IMR-90 (cell line): ENCODE data around the gene TNFRSF1A.
A peak's percentile ranks its signal among the peaks of the same experiment; 100 is the strongest.

Experiments used
- CEBPB ChIP-seq: IDR thresholded peaks from 2 replicates; pipeline ENCODE4 v1.6.1; 2012; ENCODE audit warnings: low read depth, low read length, improper control_type of control experiment
- CTCF ChIP-seq: conservative IDR thresholded peaks from 2 replicates; pipeline ENCODE4 v1.5.1; 2012; ENCODE audit warnings: mild to moderate bottlenecking, low read depth, low read length, improper control_type of control experiment
- FOS ChIP-seq: fragments of 150-350 bp; IDR thresholded peaks from 2 replicates; pipeline ENCODE4 v1.6.1; 2016; ENCODE audit warnings: low read depth, low read length
- MAFK ChIP-seq: IDR thresholded peaks from 2 replicates; pipeline ENCODE4 v1.6.1; 2012; ENCODE audit warnings: low read depth, low read length, improper control_type of control experiment
- MAZ ChIP-seq: IDR thresholded peaks from 2 replicates; pipeline ENCODE4 v1.6.1; 2012; ENCODE audit warnings: low read depth, mild to moderate bottlenecking, low read length, improper control_type of control experiment, moderate library complexity, borderline replicate concordance
- MXI1 ChIP-seq: IDR thresholded peaks from 2 replicates; pipeline ENCODE4 v1.6.1; 2012; ENCODE audit warnings: low read depth, mild to moderate bottlenecking, low read length, moderate library complexity, borderline replicate concordance
- NFE2L2 ChIP-seq: fragments of 150-350 bp; IDR thresholded peaks from 2 replicates; pipeline ENCODE4 v1.6.1; 2016; ENCODE audit warnings: low read depth, mild to moderate bottlenecking, low read length
- POLR2A ChIP-seq: IDR thresholded peaks from 2 replicates; pipeline ENCODE4 v1.6.1; 2012; ENCODE audit warnings: mild to moderate bottlenecking, low read depth, low read length
- RAD21 ChIP-seq: IDR thresholded peaks from 2 replicates; pipeline ENCODE4 v1.6.1; 2012; ENCODE audit warnings: low read length, improper control_type of control experiment
- RCOR1 ChIP-seq: IDR thresholded peaks from 2 replicates; pipeline ENCODE4 v1.6.1; 2012; ENCODE audit warnings: mild to moderate bottlenecking, low read length, improper control_type of control experiment; ENCODE audit not compliant: insufficient replicate concordance
- RFX5 ChIP-seq: IDR thresholded peaks from 2 replicates; pipeline ENCODE4 v1.8.0; 2012; ENCODE audit warnings: low read depth, mild to moderate bottlenecking, low read length, moderate library complexity
- SMC3 ChIP-seq: fragments of 150-350 bp; IDR thresholded peaks from 2 replicates; pipeline ENCODE4 v1.6.1; 2016; ENCODE audit warnings: low read depth, mild to moderate bottlenecking, antibody characterized with exemption, low read length, moderate library complexity
- USF2 ChIP-seq: fragments of 150-350 bp; IDR thresholded peaks from 2 replicates; pipeline ENCODE4 v1.6.1; 2017; ENCODE audit warnings: mild to moderate bottlenecking, antibody characterized with exemption, low read length, low read depth

DNA sequence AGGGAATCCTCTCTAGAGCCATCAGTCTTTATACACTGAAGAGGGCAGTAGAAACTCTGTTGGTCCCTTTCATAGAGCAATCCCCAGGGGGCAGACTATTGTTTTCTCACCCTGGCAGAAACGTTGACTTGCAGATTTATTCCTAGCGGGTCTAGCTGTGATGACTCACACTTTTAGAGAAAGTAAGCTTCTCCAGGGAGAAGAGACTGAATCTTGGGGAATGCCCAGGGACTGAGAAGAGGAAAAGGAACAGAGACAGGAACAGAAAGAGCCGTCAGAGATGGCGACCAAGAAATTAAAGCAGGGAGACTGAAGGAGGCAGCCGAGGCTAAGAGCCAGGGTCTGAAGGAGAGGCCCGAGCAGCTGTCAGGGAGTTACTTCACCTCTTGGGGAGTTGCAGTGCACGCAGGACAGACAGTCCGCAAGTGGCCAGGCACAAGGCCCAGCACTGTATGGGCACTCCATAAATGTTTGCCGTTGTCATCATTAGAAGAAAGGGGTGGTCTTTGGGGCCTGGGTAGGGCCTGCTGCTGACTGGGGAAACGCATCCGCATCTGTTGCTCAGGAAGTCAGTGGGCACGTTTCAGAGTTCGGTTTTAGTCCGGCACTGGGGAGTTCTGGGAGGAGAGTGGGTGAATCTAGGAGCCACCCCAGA, 18.4 kb downstream of the TNFRSF1A start:
- TF ChIP-seq USF2 (no peak), CTCF (peak; percentile 84), MAZ (no peak), RCOR1 (no peak), CEBPB (no peak), RAD21 (peak; percentile 58), FOS (peak; percentile 93), MXI1 (no peak), SMC3 (peak; percentile 75), POLR2A (no peak; the same call in 1 of the 2 replicates), MAFK (peak; percentile 84), NFE2L2 (peak; percentile 38; the same call in 1 of the 2 replicates), RFX5 (no peak)
